ENCODE data around the gene NSG2.

GRCh38 chr5:174094857-174095606 lies 49.5 kb downstream of the NSG2 start:
- no peak for TF ChIP-seq CTCF (IDR thresholded peaks at IDR 0.05)
- no peak for TF ChIP-seq POLR2A (IDR thresholded peaks at IDR 0.05)
